GM13976 (cell line): ENCODE results near the gene SLC25A33.

Source experiments
- DNase-seq: peaks from one replicate; pipeline ENCODE4 v3.0.0; 2012; ENCODE audit warnings: low spot score
- CTCF ChIP-seq: IDR thresholded peaks from 2 replicates; pipeline ENCODE4 v1.5.1; 2012; ENCODE audit warnings: borderline replicate concordance, mild to moderate bottlenecking; ENCODE audit not compliant: insufficient read depth; ENCODE audit errors: extremely low read depth, missing control alignments, control extremely low read depth
- in situ Hi-C: fragments of 300-500 bp; cut with MboI; formaldehyde crosslinking; loops from one replicate; pipeline ENCODE4 v1.12.0; 2022; ENCODE audit warnings: low sequenced_read_pairs, mixed read lengths, inconsistent platforms; ENCODE audit not compliant: unreplicated experiment

The SLC25A33 gene

GRCh38 chr1:9586147-9586766 is 47.0 kb downstream of the SLC25A33 start:
- in situ Hi-C loops, result no loop called here
- DNase-seq, result no peak
- TF ChIP-seq CTCF, result no peak

- in situ Hi-C loops, result no loop called here
- TF ChIP-seq CTCF, result peak; percentile 79
- DNase-seq, result peak; percentile 98
Measured at GRCh38 chr1:9588551-9589143, 49.4 kb downstream of the SLC25A33 start, which contains the start of gene TMEM201. Gene TMEM201 (plus strand): TSS chr1:9588911. CDS start chr1:9588931, 20 bp downstream.

- in situ Hi-C loops, result no loop called here
- no peak for TF ChIP-seq CTCF
- DNase-seq, result no peak
Measured at GRCh38 chr1:9589144-9589718, 50.0 kb downstream of the SLC25A33 start.

- TF ChIP-seq CTCF, result no peak
- in situ Hi-C loops, result no loop called here
- DNase-seq, result no peak
Measured at GRCh38 chr1:9589719-9590157, 50.5 kb downstream of the SLC25A33 start.

GRCh38 chr1:9590201-9590600 is 50.9 kb downstream of the SLC25A33 start:
- no peak for DNase-seq
- in situ Hi-C loops, result no loop called here
- TF ChIP-seq CTCF, result no peak

- no peak for TF ChIP-seq CTCF
- in situ Hi-C loops, result no loop called here
Measured at GRCh38 chr1:9590945-9591668, 51.8 kb downstream of the SLC25A33 start.

More at GRCh38 chr1:9590945-9591668, 51.8 kb downstream of the SLC25A33 start:
- DNase-seq, result no peak
